HG03196 (cell line): ENCODE results near the gene SNF8.
A peak's percentile ranks its signal among the peaks of the same experiment; 100 is the strongest.
"Not testable (repeated sequence)": the region's sequence is repeated elsewhere in the genome, so short reads cannot be mapped to it uniquely, and the experiment has no call there.

Experiments used
- ATAC-seq: cut with Tn5 transposase; IDR thresholded peaks from one replicate; pipeline ENCODE4 v1.9.1; 2021; ENCODE audit not compliant: unreplicated experiment

The SNF8 gene

GRCh38 chr17:48944515-48945260 is at the start of gene SNF8:
TSS of gene SNF8 (minus strand) at chr17:48944842. CDS start at chr17:48944734, 108 bp downstream.
- peak; percentile 80 for ATAC-seq

- no peak for ATAC-seq
Measured at GRCh38 chr17:48993951-48994350, 49.3 kb upstream of the SNF8 start.

DNA sequence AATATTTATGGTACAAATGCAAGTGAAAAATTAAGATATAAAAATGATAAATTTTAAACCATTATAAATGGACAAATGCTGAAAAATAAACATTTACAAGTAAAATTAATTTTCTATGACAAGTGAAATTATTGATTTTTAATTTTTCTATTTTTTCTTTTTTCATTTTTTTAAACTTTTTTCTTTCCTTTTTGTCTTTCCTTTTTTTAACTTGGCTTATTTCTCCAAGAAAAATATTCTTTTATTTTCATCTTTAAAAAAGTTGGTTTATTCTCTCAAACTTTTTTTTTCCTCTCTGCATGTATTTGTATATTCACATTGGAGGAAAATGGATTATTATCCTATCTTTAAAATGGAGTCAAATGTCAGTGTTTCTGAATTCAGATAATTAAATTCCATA is 48.7 kb upstream of the SNF8 start:
- ATAC-seq, result no peak

DNA sequence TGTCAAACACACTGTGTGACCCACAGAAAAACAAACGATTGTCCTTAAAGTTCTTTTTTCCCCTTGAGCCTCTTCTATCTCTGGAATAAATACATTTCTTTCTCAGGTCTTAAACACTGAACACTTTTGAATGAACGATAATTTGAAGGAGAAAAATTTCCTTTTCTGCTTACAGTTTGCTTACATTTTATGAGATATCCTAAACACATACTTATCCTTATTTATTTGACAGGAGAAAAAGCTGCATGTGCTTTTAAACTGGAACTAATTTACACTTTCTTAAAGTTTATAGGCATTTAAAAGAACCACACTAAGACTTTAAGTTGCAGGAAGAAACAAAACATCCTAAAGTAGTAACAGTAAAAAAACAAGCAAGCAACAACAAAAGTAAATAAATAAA is 47.8 kb upstream of the SNF8 start:
- no peak for ATAC-seq

- ATAC-seq, result no peak
Measured at GRCh38 chr17:48990882-48991357, 46.3 kb upstream of the SNF8 start.

GRCh38 chr17:48989100-48989499 is 44.5 kb upstream of the SNF8 start:
- no peak for ATAC-seq

- ATAC-seq, result no peak
Measured at GRCh38 chr17:48985436-48986245, 41.0 kb upstream of the SNF8 start.

- no peak for ATAC-seq
Measured at GRCh38 chr17:48981927-48982539, 37.4 kb upstream of the SNF8 start.

DNA sequence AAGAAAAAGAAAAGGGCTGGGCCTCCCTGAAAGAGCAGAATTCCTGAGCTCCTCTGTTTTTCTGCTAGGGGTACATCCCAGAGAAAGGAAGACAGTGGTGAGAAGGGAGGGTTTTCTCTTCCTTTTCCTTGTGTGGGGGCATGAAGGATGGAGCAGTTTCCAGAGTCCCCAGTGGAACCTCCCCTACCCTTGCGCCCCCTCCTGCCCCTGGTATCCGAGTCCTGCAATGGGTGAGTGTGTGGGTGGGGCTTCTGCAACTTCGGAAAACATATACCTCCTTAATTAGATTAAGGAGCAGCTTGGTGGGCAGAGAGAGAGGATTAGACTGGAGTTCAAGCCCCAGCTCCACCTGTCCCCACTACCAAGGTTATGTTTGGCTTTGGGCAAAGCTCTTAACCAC is 29.2 kb upstream of the SNF8 start:
- no peak for ATAC-seq

DNA sequence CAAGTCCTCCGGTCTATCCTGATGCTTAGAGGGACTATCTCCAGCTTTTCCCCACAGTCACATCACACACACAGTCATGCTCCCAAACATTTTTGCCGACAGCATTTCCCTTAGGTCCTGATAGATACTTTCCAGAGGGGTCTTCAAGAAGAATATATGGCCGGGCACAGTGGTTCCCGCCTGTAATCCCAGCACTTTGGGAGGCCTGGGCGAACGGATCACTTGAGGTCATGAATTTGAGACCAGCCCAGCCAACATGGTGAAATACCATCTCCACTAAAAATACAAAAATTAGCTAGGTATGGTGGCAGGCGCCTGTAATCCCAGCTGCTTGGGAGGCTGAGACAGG is 28.1 kb upstream of the SNF8 start:
- no peak for ATAC-seq

GRCh38 chr17:48970865-48971687 is 26.4 kb upstream of the SNF8 start:
- no peak for ATAC-seq

- ATAC-seq, result no peak
Measured at GRCh38 chr17:48970224-48970623, 25.6 kb upstream of the SNF8 start.

- ATAC-seq, result no peak
Measured at GRCh38 chr17:48961516-48962233, 17.0 kb upstream of the SNF8 start.

DNA sequence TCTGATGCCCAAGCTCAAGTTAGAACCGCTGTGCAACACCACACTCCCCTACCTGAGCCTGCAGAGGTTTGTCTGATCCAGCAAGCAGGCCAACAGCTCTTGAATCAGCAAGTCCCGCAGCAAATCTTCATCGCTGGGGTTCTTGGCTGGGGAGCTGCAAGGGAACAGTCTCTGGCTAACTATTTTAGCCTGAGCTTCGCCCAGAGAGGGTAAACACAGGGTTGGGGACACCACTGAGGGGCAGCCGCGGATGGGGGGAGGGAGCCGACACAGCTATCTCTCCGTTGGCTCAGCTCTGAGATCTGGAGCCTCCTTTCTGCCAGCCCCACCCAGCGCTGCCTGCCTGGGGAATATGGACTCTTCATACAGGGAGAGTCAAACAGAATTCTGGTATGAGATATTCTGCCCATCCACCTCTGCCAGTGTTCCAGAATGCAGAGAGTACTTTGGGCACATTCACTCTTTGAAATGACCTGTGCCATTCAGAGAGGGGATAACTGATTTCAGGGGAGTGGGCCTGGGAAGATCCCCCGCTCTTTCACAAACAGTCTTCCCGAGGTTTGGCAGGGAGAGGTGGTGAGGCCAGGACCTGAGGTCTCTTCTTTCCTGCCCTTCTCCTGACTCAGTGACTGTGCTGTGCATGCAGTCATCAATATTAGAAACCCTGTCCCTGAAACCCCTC is 16.3 kb upstream of the SNF8 start:
- no peak for ATAC-seq

DNA sequence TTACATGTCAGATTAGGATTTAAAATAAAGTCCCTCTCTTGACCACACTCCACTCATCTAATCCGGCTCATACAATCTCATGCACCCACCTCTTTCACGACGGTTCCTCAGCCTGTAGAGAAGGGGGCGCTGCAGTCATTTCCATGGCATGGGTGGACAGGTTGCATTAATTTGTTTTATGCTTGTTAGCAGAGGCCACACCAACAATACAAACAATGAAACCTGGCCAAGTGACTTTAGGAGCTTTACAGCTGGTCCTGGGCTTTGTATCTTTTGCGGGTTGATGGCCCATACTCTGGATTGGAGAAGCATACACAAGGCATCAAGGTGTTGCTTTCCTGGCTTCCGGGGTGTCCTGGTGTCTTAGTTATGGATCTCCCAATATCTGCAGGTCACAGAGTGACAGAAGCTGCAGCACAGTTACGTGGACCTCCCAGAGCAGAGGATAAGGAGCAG is 9.7 kb upstream of the SNF8 start:
- no peak for ATAC-seq

GRCh38 chr17:48952904-48953303 is 8.3 kb upstream of the SNF8 start:
- no peak for ATAC-seq

DNA sequence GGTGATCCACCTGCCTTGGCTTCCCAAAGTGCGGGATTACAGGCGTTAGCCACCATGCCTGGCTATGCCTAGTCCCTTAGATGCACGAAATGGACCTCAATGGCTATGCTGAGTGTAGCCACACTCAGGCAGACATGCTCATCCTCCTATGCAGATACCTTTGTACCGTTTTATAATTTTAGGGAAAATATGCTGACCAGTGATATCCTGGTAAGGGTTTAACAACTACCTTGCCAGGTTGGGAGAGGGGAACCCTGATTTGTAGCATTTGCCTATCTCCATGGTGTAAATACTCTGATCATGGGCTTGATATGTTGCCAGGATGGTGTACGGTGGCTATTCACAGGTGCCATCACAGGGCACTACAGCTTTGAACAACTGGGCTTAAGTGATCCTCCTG is 6.9 kb upstream of the SNF8 start:
- ATAC-seq, result no peak

DNA sequence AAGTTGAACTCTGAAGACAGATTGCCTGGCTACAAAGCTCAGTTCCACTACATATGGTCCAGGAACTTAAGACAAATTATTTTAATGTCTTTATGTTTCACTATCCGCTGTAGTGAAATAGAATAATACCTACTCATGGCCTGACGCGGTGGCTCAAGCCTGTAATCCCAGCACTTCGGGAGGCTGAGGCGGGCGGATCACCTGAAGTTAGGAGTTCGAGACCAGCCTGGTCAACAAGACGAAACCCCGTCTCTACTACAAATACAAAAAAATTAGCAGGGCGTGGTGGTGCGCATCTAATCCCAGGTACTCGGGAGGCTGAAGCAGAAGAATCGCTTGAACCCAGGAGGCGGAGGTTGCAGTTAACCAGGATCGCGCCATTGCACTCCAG is 614 bp upstream of the SNF8 start:
- not testable (repeated sequence) for ATAC-seq

DNA sequence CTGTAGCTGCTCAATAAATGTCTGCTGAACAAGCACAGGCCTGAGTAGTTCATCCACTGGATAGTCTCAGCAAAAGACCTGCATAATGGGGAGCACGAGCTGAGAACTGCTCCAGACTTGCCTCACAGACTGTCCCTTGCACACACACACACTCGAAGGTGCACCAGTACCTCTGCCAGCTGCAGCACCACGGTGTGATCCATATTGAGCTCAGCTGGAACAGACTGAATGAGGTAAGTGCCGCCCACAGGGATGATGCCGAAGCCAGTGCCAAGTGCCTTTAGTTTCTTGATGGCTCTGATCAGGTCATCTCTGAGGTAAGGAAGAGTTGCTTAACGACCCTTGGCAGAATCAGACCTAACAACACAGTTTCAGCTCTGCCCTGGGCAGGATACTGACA is 11.6 kb downstream of the SNF8 start:
- no peak for ATAC-seq

DNA sequence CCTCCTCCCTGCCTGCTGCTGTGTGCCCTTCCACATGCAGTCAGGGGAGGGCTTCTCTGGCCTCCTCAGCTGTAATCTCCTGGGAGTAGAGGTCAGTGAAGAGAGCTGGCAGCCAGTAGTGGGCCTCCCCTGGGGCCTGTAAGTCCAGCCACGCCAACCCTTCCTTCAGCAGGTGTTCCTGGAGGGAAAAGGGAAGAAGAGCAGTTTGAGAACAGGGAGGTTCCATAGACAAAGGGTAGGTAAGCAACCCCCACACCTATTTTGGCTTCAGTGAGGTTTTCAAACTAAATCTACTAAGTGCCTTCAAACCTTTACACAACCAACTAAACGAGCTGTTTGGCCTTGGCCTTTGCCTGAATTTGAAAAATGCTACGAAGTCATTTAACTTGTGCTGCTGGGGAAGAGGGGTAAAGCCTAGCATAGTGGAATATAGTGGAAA is 14.2 kb downstream of the SNF8 start:
- ATAC-seq, result no peak
